CD4-positive, alpha-beta T cell treated with Interferon alpha-2 for 1 hour (primary cell): ENCODE results near the gene GSTP1.
"Not testable (repeated sequence)": the region's sequence is repeated elsewhere in the genome, so short reads cannot be mapped to it uniquely, and the experiment has no call there.

ENCODE experiments used
- DNase-seq, 2 donors: peaks; one replicate each; pipeline ENCODE4 v3.0.0-alpha.2; 2020 to 2022

The GSTP1 gene

DNA sequence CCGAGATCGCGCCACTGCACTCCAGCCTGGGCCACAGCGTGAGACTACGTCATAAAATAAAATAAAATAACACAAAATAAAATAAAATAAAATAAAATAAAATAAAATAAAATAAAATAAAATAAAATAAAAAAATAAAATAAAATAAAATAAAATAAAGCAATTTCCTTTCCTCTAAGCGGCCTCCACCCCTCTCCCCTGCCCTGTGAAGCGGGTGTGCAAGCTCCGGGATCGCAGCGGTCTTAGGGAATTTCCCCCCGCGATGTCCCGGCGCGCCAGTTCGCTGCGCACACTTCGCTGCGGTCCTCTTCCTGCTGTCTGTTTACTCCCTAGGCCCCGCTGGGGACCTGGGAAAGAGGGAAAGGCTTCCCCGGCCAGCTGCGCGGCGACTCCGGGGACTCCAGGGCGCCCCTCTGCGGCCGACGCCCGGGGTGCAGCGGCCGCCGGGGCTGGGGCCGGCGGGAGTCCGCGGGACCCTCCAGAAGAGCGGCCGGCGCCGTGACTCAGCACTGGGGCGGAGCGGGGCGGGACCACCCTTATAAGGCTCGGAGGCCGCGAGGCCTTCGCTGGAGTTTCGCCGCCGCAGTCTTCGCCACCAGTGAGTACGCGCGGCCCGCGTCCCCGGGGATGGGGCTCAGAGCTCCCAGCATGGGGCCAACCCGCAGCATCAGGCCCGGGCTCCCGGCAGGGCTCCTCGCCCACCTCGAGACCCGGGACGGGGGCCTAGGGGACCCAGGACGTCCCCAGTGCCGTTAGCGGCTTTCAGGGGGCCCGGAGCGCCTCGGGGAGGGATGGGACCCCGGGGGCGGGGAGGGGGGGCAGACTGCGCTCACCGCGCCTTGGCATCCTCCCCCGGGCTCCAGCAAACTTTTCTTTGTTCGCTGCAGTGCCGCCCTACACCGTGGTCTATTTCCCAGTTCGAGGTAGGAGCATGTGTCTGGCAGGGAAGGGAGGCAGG lies at the start of gene GSTP1:
TSS of gene GSTP1 (plus strand) at position 566 of the 958 bp plus-strand sequence. CDS start at position 598, 32 bp downstream.
- peak; percentile 75 to 76 for DNase-seq

DNA sequence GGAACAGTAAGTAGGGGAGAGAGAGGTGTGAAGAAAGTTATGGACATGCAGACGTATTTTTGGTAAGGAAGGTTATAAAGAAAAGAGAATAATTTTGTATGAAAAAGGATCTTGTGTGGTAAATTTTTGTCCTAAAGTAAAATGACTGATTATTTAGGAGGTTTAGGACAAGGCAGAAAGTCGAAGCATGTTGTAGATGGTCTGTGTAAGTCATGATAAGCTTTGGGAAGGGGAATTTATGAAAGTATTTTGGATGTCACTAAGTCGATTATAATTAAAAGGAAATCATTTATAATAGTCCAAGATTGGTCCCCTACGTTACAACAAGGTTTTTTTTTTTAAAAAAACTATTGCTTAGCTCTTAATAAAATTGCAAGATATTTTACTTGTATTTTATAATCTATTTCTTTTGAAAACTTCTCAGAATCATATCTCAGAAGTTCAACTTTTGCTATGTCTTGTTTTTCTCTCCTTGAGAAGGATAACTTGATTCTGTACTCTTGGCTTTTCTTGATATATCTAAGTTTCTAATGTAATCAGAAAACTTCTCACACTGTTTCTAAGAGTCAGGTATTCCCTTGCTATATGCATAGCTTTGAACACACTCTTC lies 49.4 kb upstream of the GSTP1 start:
- no peak for DNase-seq

DNA sequence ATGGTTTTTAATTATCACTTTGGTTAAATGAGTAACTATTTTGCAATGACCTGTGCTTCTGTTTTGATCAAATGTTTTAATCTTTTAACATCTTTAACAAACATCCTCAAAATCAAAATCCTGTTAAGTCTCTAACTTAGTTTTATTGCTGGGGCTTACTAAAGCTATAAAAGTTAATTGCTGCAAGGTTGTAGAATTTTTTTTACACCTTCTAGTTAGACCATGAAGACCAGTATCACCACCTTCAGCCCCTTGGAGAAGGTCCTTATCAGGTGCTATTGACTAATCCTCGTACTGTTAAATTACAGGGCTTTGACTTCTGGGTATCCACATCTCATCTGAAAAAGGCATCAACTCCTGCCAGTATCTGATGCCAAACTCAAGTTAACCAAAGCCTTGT lies 48.1 kb upstream of the GSTP1 start:
- no peak for DNase-seq

DNA sequence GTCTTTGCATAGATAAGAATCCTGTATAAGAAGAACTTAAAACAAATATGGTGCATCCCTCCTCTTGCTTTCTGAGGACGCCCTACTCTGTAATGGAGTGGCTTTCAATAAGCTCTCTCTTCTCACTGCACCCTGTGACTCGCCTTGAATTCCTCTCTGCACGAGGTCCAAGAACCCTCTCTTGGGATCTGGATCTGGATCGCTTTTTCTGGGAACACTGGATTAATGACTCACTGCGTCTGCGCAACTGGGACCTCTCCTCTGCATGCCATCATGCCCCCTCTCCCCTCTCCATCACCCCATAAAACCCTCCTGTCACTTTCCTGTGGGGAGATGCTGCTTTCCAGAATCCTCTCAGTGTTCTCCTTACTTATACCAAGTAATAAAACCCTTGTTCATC lies 45.3 kb upstream of the GSTP1 start:
- DNase-seq: no peak

DNA sequence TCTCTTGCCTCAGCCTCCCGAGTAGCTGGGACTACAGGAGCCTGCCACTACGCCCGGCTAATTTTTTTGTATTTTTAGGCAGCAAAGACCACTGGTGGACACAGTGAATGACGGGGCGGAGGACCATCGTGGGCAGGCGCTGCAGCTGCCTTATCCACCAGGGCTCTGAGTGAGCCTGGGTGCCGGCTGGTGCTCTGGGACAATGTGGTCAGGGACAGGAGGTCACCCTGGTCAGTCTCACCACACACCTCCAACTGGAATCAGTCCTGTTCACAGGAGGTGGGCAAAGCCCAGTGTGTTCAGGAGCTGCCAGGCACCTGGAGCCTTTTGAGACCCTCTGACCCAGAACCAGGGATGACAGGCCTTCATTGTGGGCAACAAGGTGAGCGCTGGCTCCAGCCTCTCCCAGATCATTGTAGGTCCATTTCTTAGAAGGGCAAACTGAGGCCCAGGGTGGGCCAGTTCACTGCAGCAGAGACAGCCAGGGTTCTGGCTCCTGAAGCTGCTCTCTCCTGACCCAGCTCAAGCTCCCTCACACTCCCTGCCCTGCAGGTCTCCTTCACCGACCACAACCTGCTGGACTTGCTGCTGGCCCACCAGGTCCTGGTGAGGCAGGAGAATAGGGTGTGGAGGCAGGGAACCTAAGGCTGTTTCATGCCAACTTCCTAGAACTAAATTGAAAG lies 44.6 kb upstream of the GSTP1 start:
- no peak for DNase-seq

DNA sequence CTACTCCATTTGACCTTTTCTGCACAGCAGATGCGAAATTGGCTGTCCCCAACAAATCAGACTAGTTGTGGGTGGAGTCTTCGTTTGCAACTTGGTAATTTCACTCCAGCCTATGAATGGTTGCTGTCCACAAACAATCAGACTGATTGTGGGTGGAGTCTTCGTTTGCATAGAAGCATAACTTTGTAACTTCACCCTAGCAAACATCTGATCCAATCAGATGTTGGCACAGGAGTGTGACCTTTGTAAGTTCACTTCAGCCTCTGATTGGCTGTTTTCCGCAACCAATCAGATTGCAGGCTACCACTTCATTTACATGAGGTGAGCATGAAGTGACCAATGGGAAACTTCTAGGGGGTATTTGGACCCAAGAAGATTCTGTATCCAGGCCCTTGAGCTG lies 44.1 kb upstream of the GSTP1 start:
- DNase-seq: no peak

DNA sequence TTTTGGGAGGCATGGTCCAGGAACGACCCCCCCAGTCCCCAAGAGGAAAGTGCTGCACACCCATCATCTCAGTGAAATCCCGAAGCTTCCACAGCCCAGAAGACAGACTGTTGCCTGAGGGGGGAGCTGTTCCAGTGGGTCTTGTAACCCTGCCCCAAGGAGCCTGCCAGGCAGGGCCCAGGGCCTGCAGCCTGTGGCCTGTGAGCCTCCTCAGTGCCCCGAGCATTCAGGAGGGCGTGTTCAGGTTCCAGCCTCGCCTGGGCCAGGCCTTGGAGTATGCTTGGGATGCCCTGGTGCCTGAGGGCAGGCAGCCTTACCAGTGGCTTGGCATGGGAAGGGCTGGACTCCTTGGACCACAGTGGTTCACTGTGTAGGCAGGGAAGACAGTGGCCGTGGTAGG lies 42.4 kb upstream of the GSTP1 start:
- no peak for DNase-seq

DNA sequence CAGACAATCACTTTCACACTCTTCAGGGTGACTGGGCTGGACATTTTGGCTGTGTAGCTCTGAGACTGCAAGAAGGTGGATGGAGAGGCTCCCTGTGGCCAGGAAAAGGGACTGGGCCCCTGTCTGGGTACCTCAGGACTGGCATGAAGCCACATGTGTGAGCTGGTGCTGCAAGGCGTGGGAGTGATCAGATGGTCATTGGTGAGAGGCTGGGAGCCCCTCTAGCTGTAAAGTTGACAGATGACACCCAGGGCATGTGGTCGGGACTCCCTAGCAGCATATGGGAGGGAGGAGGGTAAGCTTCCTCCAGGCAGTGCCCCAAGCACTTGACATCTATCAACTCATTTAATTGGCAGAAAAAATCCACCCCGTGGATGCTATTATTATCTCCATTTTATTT lies 41.4 kb upstream of the GSTP1 start:
- DNase-seq: no peak

DNA sequence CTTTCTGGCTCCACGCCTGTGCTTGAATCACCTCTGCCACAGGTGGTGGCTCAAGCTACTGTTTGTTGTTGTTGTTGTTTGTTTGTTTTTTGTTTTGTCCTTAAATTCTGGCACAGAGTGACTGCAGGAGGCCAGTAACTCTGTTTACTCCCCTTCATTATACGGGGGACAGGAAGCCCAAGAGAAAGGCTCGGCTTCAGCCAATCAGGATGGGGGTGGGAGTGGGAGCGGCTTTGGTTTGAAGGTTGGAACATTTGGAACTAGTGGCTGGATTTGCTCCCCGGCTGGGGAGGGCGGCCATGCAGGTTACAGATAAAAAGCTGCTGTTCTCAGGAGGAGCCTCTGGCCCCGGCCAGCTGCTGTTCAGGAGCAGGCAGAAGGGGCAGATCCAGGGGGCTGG lies 40.6 kb upstream of the GSTP1 start:
- DNase-seq: no peak

DNA sequence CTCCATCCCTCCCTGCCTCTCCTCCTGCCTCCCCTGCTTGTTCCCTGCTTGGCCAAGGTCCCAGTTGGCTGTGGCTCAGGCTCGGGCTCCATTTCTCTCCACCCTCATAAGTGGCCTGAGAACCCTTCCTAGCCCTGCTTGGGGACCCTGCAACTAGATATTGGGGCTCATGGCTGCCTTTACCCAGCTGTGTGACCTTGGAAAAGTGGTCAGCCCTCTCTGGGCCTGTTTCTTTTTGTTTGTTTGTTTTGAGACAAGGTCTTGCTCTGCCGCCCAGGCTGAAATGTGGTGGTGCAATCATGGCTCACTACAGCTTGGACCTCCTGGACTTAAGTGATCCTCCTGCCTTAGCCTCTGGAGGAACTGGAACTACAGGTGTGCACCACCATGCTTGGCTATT lies 40.0 kb upstream of the GSTP1 start:
- DNase-seq: no peak

DNA sequence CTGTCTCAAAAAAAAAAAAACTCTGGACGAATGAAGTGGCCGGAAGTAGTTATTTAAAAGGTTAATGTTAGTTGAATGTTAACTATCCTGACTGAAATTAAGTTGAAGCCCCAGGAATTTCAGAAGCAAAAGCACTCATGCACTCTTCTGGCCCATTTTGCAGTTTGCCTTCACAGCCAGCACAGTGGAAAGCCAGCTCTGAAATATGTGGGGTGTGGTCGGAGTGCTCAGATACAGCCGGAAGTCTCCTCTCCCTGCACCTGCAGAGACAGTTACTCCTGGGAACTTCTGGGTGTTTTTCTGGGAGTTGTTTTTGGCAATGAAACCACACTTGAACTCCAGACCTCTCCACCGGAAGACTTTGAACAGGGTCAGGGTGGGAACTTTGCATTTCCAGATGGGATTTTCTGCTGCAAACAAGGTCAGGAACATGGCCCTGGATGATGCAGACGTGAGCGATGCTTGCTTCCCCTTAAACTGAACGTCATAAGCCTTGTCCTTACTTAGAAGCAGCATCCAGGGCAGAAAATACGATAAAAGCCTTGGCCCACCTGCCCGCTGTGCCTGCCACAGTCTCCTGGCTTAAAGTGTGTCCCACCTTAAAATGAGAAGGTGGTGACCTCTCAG lies 38.9 kb upstream of the GSTP1 start:
- no peak for DNase-seq

DNA sequence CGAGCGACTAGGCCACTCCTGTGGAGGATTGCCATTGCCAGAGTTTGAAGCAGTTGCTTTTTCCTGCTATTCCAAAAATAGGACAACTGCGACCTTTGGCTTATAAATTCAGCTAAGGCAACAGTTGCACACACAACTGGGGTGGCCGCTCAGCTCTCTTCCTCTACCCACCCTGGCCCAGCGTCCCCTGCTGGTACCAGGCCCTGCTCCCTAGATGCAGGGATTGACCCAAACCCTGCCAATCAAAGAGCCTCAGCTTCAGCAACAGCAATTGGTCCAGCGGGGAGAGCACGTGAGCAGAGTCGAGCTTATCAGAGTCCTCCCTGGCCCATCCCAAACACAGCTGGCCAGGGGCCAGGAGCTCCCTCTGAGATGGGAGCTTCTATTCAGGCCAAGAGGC lies 38.3 kb upstream of the GSTP1 start:
- no peak for DNase-seq

DNA sequence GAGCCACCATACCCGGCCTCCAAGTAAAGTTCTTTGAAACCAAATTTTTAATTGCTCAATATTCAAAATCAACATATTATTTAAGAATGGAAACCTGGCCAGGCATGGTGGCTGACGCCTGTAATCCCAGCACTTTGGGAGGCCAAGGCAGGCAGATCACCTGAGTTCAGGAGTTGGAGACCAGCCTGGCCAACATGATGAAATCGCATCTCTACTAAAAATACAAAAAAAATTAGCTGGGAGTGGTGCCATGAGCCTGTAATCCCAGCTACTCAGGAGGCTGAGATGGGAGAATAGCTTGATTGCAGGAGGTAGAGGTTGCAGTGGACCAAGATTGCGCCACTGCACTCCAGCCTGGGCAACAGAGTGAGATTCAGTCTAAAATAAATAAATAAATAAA lies 35.5 kb upstream of the GSTP1 start:
- DNase-seq: not testable (repeated sequence)

DNA sequence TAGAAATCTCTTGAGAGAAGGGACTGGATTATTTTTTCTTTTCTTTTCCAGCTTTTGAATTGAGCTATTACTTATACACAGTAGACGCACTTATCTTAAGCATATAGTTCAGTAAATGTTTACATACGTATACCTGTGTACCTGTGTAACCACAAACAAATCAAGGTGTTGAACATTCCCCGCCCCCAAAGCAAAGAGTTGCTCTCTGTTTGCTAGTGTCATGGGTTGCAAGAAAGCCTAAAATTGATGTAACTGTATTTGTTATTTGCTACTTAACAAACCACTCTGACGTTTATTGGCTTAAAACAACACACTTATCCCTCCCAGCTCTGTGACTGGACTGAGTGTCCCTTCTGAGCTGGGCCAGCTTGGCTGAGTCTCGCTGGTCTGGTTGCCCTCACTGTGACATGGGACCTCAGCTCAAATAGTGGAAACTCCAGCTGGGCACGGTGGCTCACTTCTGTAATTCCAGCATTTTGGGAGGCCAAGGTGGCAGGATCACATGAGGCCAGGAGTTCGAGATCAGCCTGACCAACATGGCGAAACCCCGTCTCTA lies 35.0 kb upstream of the GSTP1 start:
- no peak for DNase-seq

DNA sequence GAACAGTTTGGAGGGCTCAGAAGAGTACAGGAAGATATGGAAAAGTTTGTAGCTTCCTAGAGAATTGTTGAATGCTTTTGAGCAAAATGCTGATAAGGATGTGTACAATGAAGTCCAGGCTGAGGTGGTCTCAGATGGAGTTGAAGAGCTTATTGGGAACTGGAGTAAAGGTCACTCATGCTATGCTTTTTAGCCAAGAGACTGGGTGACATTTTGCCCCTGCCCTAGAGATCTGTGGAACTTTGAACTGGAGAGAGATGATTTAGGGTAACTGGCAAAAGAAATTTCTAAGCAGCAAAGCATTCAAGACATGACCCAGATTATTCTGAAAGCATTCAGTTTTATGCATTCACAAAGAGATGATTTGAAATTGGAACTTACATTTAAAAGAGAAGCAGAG lies 32.5 kb upstream of the GSTP1 start:
- DNase-seq: no peak

DNA sequence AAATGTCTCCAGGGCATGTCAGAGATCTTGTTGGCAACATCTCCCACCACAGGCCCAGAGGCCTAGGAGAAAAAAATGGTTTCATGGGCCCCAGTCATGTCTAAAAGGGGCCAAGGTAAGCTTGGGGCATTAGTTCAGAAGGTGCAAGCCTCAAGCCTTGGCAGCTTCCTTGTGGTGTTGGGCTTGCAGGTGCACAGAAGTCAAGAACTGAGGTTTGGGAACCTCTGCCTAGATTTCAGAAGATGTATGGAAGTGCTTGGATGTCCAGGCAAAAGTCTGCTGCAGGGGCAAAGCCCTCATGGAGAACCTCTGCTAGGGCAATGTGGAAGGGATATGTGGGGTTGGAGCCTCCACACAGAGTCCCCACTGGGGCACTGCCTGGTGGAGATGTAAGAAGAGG lies 31.9 kb upstream of the GSTP1 start:
- DNase-seq: not testable (repeated sequence)

DNA sequence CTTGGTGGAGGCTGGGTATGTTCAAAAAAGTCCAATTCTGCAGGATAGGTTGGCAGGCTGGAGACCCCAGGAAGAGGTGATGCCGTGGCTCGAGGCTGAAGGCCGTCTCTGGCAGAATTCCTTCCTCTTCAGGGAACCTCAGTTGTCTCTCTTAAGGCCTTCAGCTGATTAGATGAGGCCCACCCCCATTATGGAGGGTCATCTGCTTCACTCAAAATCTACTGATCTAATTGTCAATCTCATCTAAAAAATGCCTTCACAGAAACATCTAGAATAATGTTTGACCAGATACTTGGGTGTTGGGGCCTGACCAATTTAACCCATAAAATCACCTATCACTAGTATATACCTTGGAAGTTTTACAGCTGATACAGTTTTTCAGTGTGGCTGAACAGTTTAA lies 27.4 kb upstream of the GSTP1 start:
- DNase-seq: no peak

DNA sequence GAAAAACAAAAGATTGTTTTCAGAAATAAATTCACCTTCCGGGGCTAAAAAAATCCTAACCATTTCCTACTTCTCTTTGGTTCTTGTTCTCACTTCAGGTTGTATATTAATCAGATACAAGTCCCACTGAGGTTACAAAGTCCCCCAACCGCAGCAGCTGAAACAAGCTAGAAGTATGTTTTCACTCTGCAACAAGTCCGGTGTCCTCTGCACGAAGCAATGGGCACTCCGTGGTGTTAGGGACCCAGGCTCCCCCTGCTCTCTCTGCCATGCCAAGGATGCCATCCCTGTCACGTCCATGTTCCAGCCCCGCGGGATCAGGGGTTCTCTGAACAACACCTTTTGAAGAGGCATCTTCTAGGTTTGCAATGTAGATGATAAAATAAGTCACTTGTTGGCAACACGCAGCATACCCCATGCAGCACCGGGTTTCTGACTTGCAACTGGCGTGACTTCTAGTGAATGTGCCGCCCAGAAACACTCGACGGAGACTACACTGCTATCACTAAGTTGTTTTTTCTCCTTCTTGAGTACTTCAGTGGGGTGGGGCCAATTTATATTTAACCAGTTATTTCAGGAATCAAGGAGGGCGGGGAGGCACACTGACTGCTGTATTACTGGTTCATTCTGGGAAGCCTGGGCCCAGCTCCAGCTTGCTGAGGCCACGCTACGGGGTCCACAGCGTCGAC lies 25.4 kb upstream of the GSTP1 start:
- DNase-seq: no peak

DNA sequence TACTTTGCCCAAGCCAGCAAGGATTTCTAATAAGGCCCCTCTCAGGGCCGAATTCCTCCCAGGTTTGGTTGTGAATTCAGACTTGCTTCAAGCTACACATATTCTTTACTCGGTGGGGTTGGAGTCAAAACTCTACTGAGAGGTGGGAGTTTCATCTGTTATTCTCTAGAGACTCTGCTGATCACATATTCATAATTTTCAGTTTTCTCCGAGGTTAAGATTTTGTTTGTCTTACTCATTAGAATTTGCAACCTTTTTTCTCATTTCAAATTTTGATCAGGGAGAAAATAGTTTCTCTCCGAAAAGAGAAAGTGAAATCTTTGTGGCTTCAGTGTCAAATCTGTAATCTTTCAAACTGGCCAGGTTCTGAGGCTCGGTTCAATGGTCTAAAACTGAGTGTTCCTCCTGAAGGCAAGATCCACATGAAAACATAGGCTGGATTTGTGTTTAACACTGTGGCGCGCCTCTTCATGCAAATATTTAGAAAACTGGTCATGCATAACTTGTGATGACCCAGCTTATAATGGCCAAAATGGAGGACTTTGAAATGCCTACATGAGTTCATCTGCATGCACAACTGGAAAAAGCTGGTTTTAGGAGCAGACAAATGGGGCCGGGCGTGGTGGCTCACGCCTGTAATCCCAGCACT lies 21.5 kb upstream of the GSTP1 start:
- no peak for DNase-seq

DNA sequence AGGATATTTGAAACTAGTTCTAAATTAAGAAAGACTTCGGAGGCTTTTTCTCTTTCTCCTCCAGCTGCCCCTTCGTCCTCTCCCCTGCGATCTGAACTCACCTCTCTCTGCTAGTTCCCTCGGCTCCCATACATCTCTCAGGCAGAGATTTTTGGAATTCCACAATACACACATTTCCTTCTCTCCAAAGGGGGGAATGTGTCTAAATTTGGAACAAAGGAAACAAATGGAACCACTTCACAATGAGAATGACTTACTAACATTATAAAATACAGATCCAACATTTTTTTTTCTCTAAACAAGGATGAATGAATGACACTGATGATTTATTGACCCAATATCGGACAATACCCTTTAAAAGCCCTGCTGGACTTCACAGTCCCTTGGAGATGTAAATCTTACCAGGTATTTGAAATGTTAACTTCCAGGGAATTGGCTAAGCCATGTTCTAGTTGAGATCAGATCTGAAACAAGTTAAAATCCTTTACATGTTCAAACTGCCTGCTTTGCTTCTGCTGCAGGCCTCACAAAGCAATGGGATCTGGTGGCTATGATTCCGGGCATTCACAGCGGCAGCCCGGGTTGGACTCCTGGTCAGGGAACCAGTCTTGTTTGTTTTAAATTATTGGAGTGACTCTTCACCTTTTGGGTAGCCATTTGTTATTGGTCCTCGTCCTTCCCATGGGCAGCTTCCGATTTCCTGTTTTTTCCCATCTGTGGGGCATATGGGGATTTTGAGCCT lies 20.5 kb upstream of the GSTP1 start:
- no peak for DNase-seq

DNA sequence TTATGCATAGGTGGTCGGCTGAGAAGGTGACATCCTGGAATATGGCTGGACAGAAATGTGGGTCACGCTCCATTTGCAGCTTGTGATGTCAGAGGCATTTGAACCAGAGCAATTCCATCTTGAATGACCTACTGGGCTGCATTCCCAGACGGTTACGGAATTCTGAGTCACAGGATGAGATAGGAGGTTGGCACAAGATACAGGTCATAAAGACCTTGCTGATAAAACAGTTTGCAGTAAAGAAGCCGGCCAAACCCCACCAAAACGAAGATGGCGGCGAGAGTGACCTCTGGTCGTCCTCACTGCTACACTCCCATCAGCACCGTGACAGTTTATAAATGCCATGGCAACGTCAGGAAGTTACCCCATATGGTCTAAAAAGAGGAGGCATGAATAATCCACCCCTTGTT lies 19.9 kb upstream of the GSTP1 start:
- DNase-seq: not testable (repeated sequence)
